GM12878 (cell line): ENCODE data around the gene EIF4E1B.

Experiments
- EZH2 ChIP-seq: IDR thresholded peaks from 2 replicates; pipeline ENCODE4 v1.6.1; 2012; ENCODE audit warnings: low read depth, mild to moderate bottlenecking, control low read depth, inconsistent platforms, low read length, borderline replicate concordance; ENCODE audit not compliant: control insufficient read depth
- SIX5 ChIP-seq: IDR thresholded peaks from 2 replicates; pipeline ENCODE4 v1.6.1; 2011; ENCODE audit warnings: mild to moderate bottlenecking, low read depth, low read length, moderate library complexity; ENCODE audit not compliant: severe bottlenecking
- SREBF2 ChIP-seq: IDR thresholded peaks from 2 replicates; pipeline ENCODE4 v1.6.1; 2012; ENCODE audit warnings: mild to moderate bottlenecking, low read length
- ZNF274 ChIP-seq: IDR thresholded peaks from one replicate; pipeline ENCODE4 v1.8.0; 2011; ENCODE audit not compliant: insufficient read length, insufficient read depth
- ZNF384 ChIP-seq: IDR thresholded peaks from 2 replicates; pipeline ENCODE4 v1.6.1; 2012; ENCODE audit warnings: low read depth, mild to moderate bottlenecking, low read length, improper control_type of control experiment, borderline replicate concordance
- TF ChIP-seq, protein P1 (sequence below), 3 experiments: IDR thresholded peaks in 2 of 3; conservative IDR thresholded peaks in 1 of 3; 2 replicates each; pipeline ENCODE4 v1.5.1; 2011; ENCODE audit warnings: low read depth in 3 of 3, low read length in 3 of 3, mild to moderate bottlenecking in 3 of 3, control low read depth in 2 of 3, moderate library complexity in 2 of 3, inconsistent platforms in 1 of 3, mixed read lengths in 1 of 3; ENCODE audit not compliant: control insufficient read depth in 2 of 3, insufficient read depth in 1 of 3; ENCODE audit errors: extremely low read depth in 1 of 3

DNA sequence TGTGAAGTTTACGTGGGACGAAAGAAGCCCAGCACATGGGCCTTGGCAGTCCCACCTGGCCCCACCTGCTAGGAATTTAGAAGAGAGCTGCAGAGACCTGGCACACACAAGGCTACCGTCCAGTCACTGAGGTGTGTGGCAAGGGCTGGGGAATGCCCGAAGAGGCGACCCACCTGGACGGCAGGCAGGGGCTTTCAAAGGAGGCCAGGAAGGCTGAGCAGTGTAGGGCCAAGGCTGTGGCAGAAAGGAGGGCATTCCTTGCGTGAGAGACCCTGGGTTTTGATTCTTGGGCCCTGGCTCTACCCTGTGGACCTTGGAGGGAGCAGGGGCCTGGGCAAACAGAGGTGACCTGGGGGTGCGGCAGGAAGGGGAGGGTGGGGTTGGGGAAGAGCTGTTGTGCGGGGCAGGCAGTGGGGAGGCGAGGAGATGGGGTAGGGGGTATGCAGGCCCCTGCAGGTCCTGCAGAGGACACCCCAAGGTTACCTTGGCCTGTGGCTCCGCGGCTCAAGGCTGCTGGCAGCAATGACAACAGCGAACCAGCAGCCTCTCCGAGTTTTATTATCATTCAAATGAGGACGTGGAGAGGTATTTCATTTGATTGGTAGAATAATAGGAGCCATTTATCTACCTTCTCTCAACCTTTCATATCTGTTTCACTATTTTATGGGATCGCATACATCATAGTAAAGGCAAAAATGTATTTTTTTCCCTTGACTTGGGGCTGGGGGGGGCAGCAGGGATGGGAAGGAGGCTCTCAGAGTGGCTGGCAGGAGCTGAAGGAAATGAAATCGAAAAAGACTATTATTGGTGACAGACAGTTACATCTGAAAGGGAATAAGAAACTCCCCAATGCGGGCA, 41.6 kb downstream of the EIF4E1B start:
- no peak for TF ChIP-seq ZNF384
- TF ChIP-seq, protein P1, sequence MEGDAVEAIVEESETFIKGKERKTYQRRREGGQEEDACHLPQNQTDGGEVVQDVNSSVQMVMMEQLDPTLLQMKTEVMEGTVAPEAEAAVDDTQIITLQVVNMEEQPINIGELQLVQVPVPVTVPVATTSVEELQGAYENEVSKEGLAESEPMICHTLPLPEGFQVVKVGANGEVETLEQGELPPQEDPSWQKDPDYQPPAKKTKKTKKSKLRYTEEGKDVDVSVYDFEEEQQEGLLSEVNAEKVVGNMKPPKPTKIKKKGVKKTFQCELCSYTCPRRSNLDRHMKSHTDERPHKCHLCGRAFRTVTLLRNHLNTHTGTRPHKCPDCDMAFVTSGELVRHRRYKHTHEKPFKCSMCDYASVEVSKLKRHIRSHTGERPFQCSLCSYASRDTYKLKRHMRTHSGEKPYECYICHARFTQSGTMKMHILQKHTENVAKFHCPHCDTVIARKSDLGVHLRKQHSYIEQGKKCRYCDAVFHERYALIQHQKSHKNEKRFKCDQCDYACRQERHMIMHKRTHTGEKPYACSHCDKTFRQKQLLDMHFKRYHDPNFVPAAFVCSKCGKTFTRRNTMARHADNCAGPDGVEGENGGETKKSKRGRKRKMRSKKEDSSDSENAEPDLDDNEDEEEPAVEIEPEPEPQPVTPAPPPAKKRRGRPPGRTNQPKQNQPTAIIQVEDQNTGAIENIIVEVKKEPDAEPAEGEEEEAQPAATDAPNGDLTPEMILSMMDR (IDR thresholded peaks at IDR 0.05 in 2 of 3, conservative IDR thresholded peaks at IDR 0.05 in 1 of 3; ENCODE audit: control insufficient read depth in 2 of 3, extremely low read depth in 1 of 3, insufficient read depth in 1 of 3, low read depth in 3 of 3, low read length in 3 of 3): no peak
- no peak for TF ChIP-seq SIX5
- no peak for TF ChIP-seq ZNF274
- TF ChIP-seq EZH2: no peak
- TF ChIP-seq SREBF2: no peak
